Activated CD8-positive, alpha-beta memory T cell treated with anti-CD3 and anti-CD28 coated beads for 24 hours (primary cell): ENCODE results near the gene SNAP47.

Source experiments
- DNase-seq: peaks from one replicate; pipeline ENCODE4 v3.0.0-alpha.2; 2020

Gene SNAP47

DNA sequence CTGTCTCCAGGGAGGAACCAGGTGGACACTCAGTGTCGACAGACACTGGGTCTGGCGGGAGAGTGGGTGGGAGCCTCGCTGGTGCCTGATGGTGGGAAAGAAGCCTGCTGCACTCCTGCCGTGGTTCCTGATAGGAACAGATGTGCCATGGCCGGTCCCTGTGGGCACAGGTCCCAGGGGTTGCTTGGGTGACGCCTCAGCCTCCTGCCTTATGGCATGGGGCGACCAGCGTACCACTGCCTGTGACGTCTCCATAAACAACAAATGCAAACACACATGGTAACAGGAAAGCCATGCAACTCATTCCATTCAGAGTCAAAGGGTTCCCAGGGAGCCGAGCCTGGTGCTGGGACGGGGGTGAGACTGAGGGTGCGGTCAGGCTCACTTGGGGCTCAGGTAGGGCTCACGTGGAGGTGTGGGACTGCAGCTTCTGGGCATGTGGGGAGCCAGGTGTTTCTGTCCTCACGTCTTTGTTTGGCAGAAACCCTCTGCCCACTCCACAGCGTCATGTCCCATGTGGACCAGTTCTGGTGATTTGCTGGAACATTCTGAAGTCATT, 34.8 kb downstream of the SNAP47 start:
- DNase-seq: no peak

- DNase-seq: no peak
Observed at GRCh38 chr1:227770812-227771211, 35.6 kb downstream of the SNAP47 start.

DNA sequence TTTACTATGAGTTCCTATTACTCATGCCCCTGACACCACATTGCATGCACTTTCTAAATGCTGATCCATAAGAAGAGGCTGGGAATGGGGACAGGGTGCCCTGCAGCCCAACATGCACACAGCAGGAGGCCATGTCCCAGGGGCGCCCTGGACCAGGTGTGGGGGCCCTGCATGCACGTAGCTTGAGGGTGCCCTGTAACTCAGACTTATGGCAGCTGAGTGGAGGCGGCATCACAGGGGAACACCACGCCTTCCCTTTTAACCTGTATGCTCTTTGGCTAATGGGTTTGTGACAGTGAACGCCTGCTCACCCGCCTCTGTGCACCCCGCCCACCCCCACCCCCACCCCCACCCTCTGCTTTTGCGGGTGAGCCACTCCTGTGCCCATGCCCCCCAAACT, 36.1 kb downstream of the SNAP47 start:
- DNase-seq: no peak

- DNase-seq: no peak
Observed at GRCh38 chr1:227771771-227772170, 36.5 kb downstream of the SNAP47 start.

DNA sequence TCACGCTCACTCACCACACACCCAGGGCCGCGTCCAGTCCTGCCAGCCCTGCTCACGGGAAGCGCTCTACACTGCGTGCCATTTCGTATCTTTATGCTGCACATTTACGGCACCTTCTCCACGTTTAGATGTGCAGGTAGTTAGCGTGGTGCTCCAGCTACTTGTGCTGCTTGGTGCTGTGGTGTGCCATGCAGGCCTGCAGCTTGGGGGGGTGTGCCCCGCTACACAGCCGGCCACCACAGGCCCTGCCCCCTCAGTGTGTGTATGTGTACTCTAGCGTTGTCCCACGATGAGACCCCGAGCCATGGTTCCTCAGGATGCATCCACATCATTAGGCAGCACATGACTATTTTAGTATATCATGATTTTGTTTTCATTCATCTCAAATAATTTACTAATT, 38.3 kb downstream of the SNAP47 start:
- no peak for DNase-seq

DNA sequence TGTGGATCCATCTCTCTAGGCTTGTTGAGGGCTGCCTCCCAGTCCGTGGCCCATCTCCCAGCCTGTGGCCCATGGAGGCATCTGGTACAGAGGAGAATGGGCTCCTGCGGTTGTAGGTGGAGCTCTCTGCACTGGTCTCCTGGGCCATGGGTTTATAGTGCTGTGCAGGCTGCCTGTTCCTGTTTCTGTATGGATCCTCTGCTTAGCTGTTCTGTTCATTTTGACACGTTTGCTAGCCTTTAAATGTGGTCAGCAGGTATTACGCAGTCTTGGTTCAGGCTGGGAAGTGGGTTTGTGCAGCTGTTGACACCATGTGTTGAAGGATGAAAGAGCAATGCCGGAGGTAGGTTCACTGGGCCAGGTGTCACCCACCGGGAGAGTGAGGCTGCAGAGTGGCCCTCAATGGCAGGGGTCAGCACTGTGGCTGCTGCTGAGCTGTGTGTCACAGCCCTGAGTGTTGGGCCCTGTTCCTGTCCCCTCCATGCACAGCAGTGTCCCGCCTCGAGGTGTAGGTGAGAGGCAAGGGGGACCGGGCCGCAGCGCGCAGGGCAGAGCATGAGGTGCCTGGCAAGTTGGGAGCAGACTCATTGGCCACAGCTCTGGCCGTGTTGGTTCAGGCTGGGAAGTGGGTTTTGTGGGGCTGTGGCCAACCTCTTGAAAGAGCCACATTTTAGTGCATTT, 39.0 kb downstream of the SNAP47 start:
- no peak for DNase-seq

GRCh38 chr1:227774821-227775661, 39.8 kb downstream of the SNAP47 start:
- no peak for DNase-seq

DNA sequence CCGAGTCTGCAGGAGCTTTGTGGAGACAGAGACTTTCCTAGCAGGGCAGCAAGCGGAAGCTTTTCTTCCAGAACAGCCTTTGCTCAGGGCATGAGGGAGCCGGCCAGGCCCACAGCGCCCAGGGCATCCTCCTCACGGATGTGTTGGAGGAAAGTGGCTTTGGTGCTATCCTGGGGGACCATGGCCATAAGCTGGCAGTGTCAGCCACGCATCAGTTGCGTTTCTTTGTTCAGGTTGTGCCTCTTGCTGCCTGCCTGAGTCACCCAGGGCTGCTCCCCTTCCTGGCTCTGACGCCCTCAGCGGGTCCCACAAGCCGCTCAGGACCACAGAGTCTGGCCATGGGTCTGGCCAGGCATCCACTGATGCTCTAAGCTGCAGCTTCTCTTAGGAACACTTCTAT, 40.6 kb downstream of the SNAP47 start:
- no peak for DNase-seq

DNA sequence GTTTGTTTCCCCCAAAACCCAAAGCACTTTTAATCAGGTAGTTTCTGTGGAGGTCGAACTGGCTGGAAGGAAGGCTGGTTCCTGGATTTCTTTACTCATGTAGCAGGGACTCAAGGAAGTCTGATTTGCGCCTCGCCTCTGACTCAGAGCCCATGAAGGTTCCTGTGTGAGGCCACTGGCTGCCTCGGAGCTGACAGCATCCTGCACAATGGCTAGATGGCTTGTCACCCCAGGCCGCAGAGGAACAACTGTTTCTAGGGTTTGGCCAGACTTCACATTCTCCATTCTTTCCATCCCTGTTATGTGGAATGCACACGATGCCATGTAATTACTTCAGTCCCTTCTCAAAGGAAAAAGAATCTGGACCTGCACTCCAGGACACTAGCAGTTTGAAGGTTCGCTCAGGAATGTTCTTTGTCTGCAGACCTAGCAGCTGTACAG, 41.1 kb downstream of the SNAP47 start:
- no peak for DNase-seq

- no peak for DNase-seq
Observed at GRCh38 chr1:227777156-227777555, 41.9 kb downstream of the SNAP47 start.

DNA sequence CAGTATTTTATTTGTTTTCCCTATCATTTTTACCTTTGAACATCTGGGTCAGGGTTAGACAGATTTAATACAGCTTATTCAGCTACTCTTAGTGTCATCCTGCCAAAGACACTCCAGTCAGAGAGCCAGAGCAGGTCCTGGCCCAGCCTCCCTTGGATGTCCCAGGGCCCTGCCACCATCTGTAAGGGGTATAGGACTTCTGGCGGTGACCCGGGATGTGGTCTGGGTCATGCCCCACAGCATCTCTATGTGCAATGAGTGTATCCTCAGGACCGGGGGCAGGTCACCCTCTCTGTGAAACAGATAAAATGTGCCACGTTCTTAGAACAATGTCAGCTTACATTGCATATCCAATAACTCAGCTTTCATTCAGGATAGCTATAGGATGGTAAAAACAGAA, 42.4 kb downstream of the SNAP47 start:
- DNase-seq: no peak

GRCh38 chr1:227778401-227778947, 43.2 kb downstream of the SNAP47 start:
- DNase-seq: no peak

GRCh38 chr1:227779021-227779441, 43.8 kb downstream of the SNAP47 start:
- DNase-seq: no peak

- peak; percentile 41 for DNase-seq
Observed at GRCh38 chr1:227779685-227780084, 44.5 kb downstream of the SNAP47 start.

DNA sequence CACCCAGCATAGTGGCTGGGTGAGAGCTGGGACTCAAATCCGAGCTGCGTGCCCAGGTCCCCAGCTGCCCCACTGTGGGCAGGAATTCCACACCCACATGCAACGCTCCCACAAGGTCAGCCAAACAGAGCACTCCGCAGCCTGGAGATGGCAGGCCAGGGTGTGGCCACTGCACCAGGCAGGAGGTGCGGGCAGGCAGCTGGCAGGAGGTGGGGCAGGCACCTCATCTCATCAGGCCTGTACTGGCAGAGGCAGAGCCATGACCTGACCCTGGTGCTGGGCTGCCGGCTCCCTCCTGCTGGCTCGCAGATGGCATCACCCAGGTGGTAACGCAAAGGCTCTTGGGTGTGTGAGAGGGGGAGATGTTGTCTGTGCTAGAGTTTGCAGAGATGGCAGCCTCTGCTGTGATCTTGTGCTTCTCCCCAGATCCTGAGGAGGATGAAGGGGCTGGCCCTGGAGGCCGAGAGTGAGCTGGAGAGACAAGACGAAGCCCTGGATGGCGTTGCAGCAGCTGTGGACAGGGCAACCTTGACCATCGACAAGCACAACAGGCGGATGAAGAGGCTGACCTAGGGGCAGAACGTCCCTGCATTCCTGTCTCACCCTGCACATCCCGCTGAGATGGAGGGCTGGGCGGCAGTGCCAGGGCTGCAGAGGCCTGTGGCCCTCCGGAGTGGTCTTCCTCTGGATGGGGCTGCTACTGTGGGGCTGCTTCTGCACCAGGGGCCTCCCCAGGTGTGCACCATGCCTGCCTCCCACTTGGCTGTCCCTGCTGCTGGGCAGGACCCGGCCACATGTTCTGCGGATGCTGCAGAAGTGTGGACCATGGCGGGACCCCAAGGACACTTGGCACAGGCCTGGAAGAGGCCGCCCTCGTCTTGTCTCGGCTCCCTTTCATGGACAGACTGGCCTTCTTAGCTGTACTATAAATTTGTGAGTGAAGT, 45.1 kb downstream of the SNAP47 start:
- peak; percentile 50 for DNase-seq

DNA sequence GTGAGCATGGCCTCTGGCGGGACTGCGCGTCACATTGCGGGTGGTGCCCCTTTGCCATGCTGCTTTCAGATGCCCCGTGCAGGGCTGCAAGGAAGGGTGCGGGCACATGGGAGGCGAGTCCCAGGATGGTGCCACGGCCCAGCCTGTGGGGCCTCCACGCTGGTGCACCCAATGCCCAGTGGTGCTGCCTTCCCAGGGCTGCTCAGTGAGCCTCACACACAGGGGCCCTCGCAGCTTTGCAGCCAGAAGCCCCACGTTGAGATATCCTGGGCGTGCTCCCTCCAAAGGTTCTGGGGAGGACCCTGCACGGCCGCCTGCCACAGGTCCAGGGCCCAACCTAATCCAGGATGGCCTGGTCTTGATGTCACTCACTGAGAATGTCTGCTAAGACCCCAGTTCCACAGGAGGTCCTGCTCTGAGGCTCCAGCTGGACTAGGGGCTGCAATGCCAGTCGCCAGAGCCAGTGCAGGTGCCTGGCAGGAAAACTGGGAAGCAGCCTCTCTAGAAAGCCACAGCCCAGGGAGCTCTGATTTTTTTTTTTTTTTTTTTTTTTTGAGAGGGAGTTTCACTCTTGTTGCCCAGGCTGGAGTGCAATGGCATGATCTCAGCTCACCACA, 46.2 kb downstream of the SNAP47 start:
- peak; percentile 51 for DNase-seq

GRCh38 chr1:227782226-227782625, 47.0 kb downstream of the SNAP47 start:
- DNase-seq: no peak

DNA sequence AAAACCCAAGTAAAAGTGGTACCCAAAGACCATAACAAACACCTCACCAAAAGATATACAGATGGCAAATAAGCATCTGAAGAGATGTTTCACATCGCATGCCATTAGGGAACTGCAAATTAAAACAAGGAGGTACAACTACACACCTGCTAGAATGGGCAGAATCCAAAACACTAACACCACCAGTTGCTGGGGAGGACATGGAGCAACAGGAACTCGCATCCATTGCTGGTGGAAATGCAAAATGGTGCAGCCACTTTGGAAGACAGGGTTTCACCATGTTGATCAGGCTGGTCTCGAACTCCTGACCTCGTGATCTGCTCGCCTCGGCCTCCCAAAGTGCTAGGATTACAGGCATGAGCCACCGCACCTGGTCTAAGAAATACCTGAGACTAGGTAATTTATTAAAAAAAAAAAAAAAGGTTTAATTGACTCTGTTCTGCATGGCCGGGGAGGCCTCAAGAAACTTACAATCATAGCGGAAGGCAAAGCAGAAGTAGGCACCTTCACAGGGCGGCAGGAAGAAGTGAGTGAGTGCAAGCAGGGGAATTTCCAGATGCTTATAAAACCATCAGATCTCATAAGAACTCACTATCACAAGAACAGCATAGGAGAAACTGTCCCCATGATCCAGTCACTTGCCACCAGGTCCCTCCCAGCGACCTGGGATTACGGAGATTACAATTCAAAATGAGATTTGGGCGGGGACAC, 50.0 kb downstream of the SNAP47 start:
- no peak for DNase-seq

DNA sequence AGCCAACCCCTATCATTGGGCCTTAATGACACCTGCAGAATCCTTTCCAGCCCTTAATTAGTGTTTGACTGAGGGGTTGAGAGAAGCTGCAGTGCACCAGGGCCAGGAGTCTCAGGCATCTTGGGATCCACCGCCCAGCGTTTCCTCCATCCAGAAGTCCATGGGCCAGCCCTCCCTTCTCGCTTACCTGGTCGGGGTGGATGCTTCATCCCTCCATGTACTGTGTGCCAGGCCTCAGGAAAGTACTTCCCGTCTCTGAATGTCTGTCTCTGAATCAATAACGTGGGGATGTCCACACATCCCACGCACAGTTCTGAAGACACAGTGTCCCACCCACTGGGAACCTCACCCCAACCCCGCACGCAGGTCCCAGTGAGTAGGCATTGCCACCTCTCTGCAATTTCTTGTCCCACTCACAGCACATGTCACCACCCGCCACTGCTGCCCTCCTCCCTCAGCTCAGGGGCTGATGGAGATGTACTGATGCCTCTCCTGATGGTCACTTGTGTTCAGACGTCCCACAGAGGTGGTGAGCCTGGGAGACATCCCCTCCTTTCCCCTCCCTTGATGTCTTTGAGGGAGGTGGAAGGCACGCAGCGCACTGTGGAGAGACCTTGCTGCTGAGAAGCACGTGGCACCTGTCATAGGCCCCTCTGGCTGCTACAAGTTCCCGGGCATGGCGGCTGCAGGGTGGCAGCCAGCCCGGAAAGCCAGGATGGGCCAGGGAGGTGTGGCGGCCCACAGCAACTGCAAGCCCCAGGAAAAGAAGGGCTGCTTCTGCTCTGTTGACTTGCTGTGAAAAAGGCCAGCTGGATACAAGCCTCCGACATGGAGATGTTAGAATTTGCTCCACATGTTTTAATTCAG, 50.8 kb downstream of the SNAP47 start:
- peak; percentile 54 for DNase-seq
